Stimulated activated naive CD4-positive, alpha-beta T cell treated with Interleukin-2 at 50 U/mL for 16 hours (primary cell): ENCODE results near the gene DLEC1.

ENCODE experiments used
- DNase-seq: peaks from one replicate; lab custom pipeline; 2025; lab: John Stamatoyannopoulos, UW

The DLEC1 gene

DNA sequence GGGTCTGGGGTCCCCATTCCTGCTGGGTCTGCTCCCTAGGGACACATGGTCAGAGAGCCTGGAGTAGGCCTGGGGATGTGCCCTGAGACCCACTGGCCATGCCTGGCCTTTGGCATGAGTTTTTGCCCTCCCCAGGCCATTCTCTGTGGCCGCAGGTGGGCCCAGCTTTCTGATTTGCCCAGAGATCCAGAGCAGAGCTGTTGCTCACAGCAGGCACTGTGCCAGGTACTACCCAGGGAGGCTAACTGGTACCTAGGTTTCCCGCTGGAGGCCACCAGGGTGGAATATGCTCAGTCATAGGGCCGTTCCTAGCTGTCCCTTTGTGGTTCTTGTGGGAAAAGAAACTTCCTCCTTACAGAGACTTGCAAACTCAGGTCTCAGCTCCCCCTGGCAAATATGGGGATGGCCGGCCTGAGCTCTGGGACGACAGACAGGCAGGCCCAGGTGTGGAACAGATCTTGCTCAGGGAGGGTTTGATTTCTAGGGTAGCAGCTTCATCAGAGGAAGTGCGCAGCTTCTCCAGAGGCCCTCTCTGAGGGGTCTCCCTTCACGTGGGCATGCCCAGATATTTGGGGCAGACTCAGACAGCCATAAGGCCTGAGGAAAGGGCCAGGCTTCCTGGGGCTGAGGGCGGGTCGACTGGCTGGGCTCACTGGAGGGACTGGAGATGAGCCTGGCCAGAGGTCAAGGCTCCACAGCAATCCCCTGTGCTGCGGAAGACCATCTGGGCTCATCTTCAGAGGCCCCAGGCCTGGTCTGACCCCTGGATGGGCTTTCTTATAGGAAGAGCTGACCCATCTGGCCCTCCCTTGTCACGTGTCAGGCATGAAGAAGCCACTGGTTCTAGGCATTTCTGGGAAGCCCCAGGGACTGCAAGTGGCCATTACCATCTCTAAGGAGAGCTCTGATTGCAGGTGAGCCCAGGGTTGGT, 69.9 kb downstream of the DLEC1 start:
- no peak for DNase-seq

DNA sequence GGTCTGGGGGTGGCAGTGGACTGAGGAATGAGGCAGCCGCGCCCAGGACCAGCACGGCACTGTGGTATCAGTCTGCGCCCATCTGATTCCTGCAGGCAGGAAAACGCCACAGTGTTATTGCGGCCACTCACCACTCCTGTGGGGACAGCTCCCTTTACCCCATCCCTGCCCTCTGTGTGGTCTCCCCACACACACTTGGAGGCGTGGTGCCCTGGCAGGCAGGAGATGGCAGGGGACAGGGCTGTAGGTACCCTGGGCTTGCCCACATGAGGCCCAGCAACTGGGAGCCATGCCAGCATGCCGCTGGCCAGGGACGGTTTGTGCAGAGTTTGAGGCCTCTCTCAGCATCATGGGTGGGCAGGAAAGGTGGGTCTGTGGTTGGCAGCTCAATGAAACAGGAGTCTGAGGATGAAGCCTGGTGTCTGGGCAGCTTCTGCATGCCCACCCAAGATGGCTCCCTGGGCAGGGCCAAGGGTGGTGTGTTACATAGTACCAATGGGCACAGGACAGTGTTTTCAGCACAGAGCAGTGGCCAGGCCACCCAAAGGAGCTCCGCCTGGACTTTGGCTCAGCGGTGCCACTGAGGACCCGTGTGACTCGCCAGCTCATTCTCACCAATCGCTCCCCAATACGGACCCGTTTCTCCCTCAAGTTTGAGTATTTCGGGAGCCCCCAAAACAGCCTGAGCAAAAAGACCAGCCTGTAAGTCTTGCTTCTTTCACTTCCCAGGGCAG, 70.7 kb downstream of the DLEC1 start:
- no peak for DNase-seq

DNA sequence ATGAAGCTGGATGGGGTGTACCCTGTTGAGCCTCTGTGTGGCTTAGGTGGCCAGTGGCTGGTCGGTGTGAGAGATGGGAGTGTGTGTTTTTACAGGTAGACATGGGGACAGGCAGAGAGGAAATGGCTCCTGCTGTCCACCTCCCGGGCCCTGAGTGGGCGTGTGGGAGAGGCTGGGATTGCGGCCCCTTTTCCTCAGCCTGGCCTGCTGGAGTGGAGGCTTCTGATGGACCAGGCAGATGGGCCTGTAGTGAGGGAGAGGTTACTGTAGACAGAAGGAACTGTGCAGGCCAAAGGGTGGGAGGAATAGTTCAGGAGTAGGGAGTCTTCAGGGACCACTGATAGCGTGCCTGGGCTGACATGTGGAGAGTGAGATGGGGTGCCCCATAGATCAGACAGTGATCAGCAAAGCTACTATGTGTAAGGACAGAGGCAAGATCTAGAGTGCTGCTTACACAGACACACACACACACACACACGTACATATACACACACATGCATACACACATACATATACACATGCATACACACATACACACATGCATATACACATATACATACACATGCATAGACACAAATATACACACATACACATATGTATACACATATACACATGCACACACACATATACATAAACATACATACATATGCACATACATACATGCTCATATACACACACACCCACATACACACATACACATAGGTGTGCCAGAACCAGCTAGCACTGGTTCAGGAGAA, 71.5 kb downstream of the DLEC1 start:
- DNase-seq, result no peak

DNA sequence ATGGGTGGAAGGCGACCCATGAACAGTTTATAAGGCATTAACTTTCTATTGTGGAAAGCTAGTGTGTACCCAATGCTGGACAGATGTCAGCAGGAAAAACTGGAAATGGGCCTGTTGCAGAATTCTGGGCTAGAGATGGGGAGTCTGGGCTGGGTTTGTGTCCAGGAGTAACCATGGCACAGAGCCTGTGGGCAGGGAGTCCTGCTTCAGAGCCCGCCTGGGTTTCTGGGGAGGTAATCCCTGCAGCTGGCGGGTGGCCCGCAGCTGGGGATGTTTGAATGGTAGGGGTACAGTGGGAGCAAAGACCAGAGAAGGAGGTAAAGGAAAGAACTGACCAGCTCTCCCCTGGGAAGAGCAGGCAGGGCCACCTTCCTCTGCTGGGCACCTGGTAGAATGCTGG, 72.2 kb downstream of the DLEC1 start:
- DNase-seq, result no peak

DNA sequence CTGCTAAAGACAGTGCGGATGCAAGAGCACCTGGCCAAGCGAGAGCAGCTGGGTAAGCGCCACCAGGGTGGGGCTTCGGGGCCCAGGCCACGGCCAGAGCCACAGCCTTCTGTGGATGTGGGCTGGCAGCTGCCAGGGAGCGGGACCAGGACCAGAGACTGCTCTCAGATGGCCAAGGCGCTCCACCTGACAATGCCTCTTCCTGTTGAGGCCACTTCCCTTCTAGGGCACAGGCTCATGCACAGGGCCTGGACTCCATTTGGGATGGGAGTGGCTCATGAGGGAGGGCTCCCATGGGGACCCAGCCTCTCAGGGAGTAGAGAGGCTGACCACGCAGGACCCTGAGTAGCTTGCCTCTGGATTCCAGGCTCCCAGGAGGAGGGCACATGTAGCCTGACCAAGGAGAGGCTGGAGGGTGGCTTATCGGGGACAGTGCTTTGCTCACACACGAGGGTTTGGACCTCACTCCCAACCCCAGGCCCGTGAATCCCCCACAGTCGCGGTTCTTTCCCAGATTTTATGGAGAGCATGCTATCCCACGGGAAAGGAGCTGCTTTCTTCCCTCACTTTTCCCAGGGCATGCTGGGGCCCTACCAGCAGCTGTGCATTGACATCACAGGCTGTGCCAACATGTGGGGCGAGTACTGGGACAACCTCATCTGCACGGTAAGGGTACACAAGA, 72.8 kb downstream of the DLEC1 start:
- DNase-seq, result no peak

DNA sequence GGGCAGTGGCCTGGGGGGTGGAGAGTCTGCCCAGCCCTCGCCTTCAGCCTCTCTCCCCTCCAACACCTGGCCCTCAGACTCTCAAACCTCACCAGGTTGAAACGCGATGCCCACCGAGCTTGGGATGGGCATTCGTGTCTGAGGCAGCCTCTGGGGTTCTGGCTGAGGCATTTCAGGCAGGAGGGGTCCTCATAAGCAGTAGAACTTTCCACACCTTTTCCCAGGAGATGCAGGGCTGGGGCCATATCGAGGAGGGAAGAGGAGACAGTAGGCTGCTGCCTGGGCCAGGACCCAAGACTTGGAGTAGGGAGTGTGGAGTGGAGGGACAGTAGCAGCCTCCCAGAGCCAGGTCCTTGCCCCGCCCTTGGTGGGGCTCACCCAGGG, 73.4 kb downstream of the DLEC1 start:
- no peak for DNase-seq

DNA sequence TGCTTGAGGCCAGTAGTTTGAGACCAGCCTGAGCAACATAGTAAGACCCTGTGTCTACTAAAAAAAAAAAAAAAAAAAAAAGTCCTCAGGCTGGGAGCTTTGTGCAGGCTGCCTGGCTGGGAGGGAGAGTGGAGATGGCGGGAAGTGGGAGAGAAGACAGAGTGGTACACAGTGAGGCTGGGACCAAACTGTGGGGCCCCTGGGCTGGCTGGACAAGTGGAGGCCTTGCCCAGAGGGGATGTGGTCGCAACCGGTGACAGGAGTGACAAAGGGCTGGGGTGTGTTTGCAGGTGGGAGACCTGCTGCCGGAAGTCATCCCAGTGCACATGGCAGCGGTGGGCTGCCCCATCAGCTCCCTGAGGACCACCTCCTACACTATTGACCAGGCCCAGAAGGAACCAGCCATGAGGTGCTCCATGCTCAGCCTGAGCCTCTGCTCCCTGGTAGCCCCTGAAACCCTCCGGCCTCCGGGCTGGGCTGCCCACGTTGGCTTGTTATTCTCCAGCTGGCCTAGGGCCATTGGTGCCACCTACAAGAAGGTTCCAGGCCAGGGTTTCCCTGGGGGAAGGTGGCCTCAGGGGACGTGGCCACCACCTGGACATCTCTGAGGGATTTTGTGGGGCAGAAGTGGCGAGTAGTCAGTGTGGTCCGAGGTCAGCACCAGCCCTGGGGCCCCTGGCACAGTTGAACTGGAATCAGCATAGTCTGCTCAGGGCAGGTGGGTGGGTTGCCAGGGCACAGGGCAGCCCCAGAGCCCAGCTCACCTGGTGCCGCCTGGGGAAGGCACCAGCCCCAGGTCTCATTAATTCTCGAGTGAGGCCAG, 75.3 kb downstream of the DLEC1 start:
- DNase-seq, result no peak

DNA sequence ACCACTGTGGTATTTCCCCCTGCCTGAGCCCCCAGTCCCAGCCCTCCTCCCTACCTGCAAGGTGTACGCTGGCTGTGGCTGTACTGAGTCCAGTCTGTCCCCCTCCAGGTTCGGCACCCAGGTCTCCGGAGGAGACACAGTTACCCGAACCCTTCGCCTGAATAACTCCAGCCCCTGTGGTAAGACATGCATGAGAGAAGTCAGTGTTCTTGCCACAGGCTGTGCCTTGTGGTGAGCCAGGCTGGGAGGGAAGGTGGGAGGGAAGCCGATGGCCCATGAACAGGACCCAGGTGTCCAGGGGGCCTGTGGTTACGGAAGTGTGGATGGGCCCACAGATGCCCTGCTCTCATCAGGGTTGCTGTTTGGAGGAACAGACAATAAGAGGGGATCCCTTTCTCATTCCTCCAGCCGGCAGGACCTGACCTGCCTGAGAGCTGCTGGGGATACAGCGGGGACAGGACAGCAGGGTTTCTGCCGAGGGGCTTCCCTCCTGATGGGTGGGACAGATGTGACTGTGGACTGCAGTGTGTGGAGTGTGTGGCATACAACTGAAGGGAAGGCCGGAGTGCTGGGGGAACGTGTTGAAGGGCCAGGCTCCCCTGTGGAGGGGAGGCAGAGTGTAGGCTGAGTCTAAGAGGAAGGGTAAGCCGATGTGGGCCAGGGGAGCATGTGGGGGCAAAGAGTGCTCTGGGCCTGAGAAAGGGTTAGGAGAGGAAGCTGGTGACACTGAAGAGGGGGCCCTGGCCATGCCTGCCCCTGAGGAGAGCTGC, 76.1 kb downstream of the DLEC1 start:
- no peak for DNase-seq

DNA sequence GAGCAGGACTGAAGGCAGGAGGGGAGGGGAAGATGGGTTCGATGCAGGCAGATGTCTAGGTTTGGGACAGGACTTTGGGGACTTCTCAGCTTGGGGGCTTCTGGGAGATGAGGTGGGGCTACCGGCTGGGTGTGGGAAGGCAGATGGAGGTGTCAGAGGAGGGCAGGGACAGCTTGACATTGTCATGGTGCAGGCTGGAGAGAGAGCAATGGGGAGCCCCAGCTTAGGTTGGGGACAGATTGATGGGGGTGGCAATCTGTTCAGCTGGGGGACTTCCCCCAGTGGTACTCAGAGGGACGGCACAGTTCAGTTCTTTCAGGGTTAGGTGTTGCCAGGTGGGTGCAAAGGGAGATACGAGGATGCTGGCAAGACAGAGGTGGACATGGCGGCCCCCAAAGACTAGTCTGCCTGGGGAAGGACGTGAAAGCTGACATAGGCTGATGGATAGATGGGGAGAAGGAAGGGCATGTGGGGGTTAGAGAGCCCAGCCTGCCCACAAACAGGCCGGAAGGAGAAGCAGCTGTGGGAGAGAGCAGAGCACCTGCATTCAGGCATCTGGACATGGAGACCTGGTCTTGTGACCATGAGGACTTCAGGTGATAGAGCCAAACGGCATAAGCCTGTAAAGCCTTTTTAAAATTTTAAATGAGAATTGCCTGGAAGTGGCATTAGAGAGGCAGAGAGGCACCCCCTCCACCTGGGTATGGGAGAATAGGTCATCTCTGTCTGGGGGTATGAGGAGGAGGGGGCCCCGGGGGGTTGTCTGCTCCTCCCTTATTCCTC, 76.8 kb downstream of the DLEC1 start:
- no peak for DNase-seq

DNA sequence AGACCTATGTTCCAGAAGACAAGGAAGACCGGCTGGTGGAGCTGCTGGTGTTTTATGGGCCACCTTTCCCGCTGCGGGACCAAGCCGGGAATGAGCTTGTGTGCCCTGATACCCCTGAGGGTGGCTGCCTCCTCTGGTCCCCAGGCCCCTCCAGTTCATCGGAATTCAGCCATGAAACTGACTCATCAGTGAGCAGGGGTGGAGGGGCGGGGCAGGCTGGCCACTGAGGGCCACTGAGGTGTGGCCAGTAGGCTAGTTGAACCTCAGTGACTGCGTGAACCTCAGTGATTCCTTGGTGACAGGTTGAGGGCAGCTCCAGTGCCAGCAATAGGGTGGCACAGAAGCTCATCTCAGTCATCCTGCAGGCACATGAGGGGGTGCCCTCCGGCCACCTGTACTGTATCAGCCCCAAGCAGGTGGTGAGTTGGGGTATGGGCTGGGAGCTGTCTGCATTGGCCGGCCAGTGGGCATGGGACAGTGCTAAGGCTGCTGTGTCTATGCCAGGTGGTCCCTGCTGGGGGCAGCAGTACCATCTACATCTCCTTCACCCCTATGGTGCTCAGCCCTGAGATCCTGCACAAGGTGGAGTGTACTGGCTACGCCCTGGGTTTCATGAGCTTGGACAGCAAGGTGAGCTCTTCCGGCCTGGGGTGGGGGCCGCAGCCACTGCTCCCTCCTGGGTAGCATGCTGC, 77.6 kb downstream of the DLEC1 start:
- DNase-seq, result no peak

DNA sequence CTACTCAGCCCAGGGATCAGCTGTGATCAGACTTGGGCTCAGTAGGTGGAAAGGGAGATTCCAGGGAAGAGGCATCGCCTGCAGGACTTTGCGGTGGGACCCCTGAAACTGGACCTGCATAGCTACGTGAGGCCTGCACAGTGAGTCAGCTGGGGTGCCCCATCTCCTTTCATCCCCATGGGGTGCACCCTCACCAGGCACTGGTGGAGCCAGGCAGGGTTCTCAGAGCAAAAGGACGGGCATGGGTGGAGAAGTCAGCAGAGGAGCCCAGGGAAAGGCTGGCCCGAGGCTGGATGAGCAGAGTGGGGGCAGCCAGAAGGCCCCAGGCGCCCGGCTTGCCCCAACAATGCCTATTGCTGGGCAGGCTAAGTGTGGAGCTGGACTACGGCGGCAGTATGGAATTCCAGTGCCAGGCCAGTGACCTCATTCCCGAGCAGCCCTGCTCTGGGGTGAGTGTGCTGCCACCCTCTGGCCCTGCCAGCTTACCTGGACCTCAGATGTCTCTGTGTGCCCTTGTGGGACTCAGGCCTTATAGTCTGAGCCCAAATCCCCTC, 78.2 kb downstream of the DLEC1 start:
- no peak for DNase-seq

DNA sequence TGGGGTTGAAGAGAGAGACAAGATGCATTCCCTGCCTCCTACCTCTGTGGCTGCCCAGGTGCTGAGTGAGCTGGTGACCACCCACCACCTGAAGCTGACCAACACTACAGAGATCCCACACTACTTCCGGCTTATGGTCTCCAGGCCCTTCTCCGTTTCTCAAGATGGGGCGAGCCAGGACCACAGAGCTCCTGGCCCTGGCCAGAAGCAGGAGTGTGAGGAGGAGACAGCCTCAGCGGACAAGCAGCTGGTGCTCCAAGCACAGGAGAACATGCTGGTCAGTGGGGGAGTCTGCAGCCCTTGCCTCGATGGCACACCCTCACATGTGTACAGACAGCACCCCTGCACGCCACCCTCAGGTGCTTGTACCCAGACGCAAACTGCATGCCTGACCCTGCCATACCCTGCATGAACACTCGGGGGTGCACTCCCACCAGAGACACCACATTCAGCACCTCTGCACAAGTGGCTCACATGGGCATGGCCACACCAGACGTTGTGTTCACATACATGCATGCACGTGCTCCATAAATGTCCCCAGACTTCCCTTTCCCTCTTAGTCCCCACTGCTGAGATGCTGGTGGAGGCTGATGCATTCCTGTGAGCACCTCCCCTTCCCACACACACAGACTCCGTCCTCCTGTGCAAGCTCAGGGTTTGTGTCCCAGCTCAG, 78.9 kb downstream of the DLEC1 start:
- DNase-seq, result peak; percentile 64

DNA sequence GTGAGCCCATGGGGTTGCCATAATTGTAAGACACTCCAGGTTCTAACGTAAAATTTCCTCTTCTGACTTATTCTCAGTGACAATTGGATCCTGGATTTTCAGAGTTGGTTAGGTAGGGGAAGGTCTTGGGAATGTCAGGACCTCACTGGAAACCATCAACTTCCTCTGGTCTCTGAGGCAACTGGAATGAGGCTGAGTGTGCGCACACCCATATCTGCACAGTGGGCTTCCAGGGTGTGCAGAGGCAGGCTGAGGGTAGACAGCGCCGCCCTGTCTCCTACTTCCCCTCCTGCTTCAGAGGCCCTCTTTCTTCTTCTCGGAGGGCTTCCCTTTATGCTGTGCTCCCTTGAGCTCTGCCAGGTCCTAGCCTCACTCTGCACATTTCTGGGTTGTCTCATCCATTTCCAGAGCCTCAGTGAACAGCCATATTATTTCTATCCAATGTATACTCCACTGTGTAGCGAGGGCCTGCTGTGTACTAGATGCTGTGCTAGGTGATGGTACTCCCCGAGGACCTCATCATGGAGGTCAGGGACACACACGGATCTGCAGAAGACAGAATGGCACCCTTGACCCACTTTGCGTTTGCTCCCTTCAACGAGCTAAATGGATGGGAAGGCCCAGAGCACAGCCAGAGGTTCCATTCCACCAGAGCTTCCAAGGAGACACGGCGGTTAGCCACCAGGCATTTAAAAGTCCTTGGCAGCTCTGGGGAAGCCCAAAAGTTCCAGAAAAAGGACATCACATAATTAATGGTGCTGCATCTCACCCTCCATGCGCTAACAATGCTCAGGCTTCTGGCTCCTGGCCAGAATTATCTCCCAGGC, 79.6 kb downstream of the DLEC1 start:
- no peak for DNase-seq

DNA sequence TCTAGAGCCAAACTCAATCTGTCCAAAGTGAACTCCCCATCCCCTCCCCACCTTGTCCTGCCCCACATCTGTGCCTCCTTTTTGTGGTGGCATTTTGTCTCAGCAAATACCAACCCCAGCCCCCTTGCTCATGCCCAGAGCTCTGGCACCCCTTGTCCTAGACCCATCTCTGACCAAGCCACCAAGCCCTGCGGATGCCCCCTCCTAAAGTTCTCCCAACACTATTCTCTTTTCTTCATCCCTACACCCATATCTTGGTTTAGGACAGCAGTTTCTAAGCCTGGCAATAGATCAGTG, 80.2 kb downstream of the DLEC1 start:
- DNase-seq, result no peak

DNA sequence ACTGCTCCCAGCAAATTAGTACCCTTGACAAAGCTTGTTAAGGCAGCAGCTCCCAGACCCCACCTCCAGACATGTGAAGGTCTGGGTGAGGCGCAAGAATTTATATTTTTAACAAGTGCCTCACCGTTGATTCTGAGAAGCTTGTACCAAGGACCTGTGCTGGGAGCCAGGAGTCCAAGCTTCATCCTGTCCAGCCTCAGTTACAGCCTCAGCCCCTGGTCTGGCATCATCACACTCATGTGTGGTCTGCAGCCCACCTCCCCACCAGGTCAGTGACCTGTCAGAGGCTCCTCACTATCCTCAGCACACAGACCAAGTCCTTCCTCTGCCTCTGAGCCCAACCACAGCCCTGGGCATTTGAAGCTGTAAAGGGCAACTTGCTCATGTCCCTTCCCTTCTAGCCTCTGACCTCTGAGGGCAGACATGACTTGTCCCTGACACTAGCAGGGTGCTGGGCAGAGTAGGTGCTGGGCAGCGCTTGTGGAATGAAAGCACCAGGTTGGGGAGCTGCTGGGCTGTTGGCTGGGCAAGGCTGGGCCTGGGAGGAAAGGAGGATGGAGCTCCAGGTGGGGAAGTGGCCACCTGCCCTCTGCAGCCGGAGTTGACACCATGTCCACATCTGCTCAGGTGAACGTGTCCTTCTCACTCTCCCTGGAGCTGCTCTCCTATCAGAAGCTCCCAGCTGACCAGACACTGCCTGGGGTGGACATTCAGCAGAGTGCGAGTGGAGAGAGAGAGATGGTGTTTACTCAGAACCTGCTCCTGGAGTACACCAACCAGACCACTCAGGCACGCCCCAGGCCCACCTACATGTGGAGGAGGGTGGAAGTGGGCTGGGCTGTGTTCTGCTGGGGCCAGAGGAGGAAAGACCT, 81.0 kb downstream of the DLEC1 start:
- DNase-seq, result no peak

DNA sequence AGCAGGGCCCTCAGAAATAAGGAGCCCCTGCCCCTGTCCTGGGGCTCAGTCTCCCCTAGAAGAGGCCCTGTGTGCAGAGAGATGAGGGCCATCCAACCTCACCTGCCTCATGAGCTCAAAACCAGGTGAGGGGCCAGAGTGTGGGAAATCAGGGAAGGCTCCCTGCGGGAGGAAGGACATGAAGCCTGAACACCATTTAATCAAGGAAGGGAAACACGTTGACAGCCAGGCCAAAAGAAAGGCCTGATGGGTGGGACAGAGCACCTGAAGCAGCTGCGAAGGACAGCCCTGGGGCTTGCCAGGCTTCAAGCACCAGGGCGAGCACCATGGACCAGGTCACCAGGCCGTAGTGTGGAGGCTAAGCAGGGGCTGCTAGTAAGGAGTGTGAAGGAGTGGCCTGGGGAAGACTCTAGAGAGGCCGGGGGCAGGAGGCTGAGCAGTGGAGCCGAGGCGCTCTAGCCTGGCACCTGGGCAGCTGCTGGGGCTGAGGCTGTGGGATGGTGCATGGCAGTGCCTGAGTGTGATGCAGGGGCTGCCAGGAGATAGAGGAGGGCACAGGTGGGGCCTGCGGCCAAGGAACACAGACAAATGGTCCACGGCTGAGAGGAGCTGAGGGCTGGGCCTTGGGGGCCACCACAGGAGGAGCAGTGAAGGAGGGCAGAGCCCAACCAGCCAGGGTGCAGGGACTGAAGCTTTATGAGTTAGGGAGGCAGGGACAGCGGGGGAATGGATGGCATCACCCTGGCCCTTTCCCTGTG, 81.9 kb downstream of the DLEC1 start:
- no peak for DNase-seq
